BLaER1 (cell line): Measurements from ENCODE around the gene MRM2.
A peak's percentile ranks its signal among the peaks of the same experiment; 100 is the strongest.

Experiments used
- H3K27ac ChIP-seq: shearing (Covaris generic); formaldehyde crosslinking; 2 replicates; pipeline ENCODE4 v1.8.1; 2022
- H3K27me3 ChIP-seq: shearing (Covaris generic); formaldehyde crosslinking; 2 replicates; pipeline ENCODE4 v1.8.1; 2022
- H3K36me3 ChIP-seq: shearing (Covaris generic); formaldehyde crosslinking; 2 replicates; pipeline ENCODE4 v1.8.1; 2022
- H3K4me1 ChIP-seq: shearing (Covaris generic); formaldehyde crosslinking; 2 replicates; pipeline ENCODE4 v1.8.1; 2022
- H3K4me2 ChIP-seq: shearing (Covaris generic); formaldehyde crosslinking; 2 replicates; pipeline ENCODE4 v1.8.1; 2022
- H3K4me3 ChIP-seq: shearing (Covaris generic); formaldehyde crosslinking; 2 replicates; pipeline ENCODE4 v1.8.1; 2022
- H3K9ac ChIP-seq: shearing (Covaris generic); formaldehyde crosslinking; 2 replicates; pipeline ENCODE4 v1.8.1; 2022
- H3K9me3 ChIP-seq: shearing (Covaris generic); formaldehyde crosslinking; 2 replicates; pipeline ENCODE4 v1.8.1; 2022
- H4K20me1 ChIP-seq: shearing (Covaris generic); formaldehyde crosslinking; 2 replicates; pipeline ENCODE4 v1.8.1; 2022
- Cebpa-rat ChIP-seq: shearing (Covaris generic); IDR thresholded peaks from 2 replicates; pipeline ENCODE4 v1.8.1; 2022

MRM2 gene

GRCh38 chr7:2237109-2237602 lies 4.8 kb downstream of the MRM2 start:
- Histone ChIP-seq H3K4me1 (peaks cover 51% of the 10 kb centered on the region), H3K27ac (peak overlapping the region; percentile 75), H3K9me3 (no peaks in the 10 kb centered on the region), H3K4me2 (peak overlapping the region; percentile 61), H4K20me1 (peaks cover 3% of the 10 kb centered on the region), H3K4me3 (no peak overlapping the region), H3K9ac (peak overlapping the region; percentile 7; the same call in 1 of the 2 replicates), H3K36me3 (peaks cover 58% of the 10 kb centered on the region), H3K27me3 (no peaks in the 10 kb centered on the region)
- TF ChIP-seq Cebpa-rat: no peak

DNA sequence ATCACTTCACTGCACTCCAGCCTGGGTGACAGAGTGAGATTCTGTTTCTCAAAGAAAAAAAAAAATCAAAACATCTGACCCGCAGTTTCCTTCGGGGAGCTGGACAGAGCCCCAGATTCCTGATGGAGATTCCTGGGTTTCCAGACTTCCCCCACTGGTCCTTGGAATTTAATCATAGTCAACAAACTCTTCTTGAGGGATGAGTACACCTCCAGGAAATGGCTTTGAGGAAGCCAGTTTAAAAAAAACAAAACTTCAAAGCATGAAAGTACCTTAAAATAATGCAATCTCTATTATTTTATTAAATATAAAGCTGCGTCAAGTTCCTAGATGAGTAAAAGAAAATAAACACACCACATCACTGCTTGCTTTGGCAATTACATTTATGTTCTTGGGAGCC lies 8.1 kb downstream of the MRM2 start:
- peak overlapping the region; percentile 98; the same call in 1 of the 2 replicates for H3K4me2 ChIP-seq
- no peaks in the 10 kb centered on the region for H3K9me3 ChIP-seq
- H3K27me3 ChIP-seq: no peaks in the 10 kb centered on the region
- H3K36me3 ChIP-seq: peaks cover 67% of the 10 kb centered on the region
- peaks cover 54% of the 10 kb centered on the region for H3K4me1 ChIP-seq
- H3K9ac ChIP-seq: no peak overlapping the region
- no peak overlapping the region for H3K27ac ChIP-seq
- H3K4me3 ChIP-seq: no peak overlapping the region
- TF ChIP-seq Cebpa-rat: no peak
- H4K20me1 ChIP-seq: peaks cover 35% of the 10 kb centered on the region

DNA sequence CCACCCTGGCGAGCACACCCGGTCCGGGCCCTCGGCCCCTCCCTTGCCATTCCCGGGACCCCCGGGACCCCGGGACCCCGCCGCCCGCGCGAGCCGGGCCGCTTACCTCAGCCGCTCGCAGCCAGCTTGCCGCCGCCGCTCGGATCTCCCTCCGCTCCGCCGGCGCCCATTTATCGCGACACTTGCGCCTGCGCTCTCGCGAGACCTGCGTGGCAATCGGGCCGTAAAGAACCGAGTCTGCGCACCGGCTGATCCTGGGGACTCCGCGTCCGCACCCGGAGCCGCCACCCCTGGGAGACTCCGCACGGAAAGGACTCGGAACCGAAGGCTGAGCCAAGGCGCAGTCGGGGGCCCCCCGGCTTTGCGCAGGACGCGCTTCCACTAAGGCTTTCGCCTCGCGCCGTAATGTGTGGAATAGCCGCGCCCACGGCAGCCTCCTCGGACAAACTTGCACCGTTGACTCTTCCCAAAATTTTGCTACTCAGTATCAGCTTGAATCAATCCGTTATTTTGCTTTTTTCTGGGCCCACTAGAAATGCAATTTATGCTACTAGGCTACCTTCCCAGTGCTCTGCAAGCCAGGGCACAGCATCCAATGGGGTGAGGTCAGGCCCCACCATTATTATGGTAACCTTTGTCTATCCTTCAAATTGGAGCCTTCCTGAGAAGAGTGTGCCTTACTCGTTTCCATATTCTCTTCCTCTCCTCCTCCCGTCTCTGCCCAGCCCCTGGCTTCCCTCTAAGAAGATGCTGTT lies 9.1 kb downstream of the MRM2 start, which contains the start of gene MAD1L1:
Gene MAD1L1, minus strand, starts transcription at position 180 of the 755 bp plus-strand sequence. CDS start 2,812 bp downstream, outside the sequence.
- peak within 1 kb of the TSS; percentile 95 for H3K9ac ChIP-seq
- peaks cover 69% of the 10 kb centered on the region for H3K36me3 ChIP-seq
- peaks cover 42% of the 10 kb centered on the region for H4K20me1 ChIP-seq
- no peaks in the 10 kb centered on the region for H3K9me3 ChIP-seq
- peaks cover 48% of the 10 kb centered on the region for H3K4me1 ChIP-seq
- TF ChIP-seq Cebpa-rat: no peak
- H3K4me3 ChIP-seq: peak within 1 kb of the TSS; percentile 93
- peak within 1 kb of the TSS; percentile 88 for H3K27ac ChIP-seq
- H3K27me3 ChIP-seq: no peaks in the 10 kb centered on the region
- H3K4me2 ChIP-seq: peak within 1 kb of the TSS; percentile 98

DNA sequence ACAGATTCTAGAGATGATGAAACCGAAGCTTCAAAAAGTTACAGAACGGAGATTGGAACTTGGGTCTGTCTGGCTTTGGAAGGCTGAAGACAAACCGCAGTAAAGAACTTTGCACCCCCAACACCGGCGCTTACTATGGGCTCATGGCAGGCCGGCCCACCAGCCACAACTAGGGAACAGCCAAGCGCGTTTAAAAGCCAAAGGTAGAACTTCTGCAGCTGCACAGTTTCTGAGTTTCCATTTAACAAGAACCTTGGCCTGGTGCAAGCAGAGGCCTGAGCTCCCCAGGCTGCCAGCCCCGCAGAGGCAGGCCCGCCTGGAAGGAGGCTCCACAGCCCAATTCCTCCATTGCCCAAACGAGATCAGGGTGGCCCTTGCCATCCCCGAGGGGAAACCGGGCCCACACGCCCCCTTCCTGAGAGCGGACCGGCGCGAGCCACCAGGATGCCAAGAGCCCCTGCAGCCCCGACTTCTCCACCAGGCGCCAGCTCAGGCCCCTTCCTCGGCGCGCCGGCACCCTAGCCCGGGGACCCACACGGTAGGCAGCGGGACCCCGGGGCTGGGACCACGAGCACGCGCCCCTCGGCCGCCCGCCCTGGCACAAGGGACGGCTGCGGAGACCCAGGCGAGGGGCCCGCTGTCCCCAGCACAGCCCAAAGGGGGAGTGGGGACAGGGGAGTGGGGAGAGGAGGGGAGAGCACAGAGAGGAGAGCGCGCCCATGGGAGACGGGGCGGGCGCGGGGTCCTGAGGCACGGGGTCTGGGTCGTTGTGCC lies 9.8 kb downstream of the MRM2 start:
- H3K4me3 ChIP-seq: peak overlapping the region; percentile 93
- peak overlapping the region; percentile 95 for H3K9ac ChIP-seq
- peak overlapping the region; percentile 98 for H3K4me2 ChIP-seq
- H4K20me1 ChIP-seq: peaks cover 50% of the 10 kb centered on the region
- peaks cover 47% of the 10 kb centered on the region for H3K4me1 ChIP-seq
- H3K27ac ChIP-seq: peak overlapping the region; percentile 88
- no peaks in the 10 kb centered on the region for H3K9me3 ChIP-seq
- no peak for TF ChIP-seq Cebpa-rat
- H3K27me3 ChIP-seq: no peaks in the 10 kb centered on the region
- peaks cover 69% of the 10 kb centered on the region for H3K36me3 ChIP-seq

- Histone ChIP-seq H3K27ac (no peak overlapping the region), H3K9me3 (no peaks in the 10 kb centered on the region), H3K4me3 (no peak overlapping the region), H3K9ac (peak overlapping the region; percentile 95; the same call in 1 of the 2 replicates), H3K4me1 (peaks cover 40% of the 10 kb centered on the region), H3K4me2 (peak overlapping the region; percentile 98), H4K20me1 (peaks cover 63% of the 10 kb centered on the region), H3K27me3 (no peaks in the 10 kb centered on the region), H3K36me3 (peaks cover 69% of the 10 kb centered on the region)
- no peak for TF ChIP-seq Cebpa-rat
Observed at GRCh38 chr7:2230882-2231281, 11.1 kb downstream of the MRM2 start.

DNA sequence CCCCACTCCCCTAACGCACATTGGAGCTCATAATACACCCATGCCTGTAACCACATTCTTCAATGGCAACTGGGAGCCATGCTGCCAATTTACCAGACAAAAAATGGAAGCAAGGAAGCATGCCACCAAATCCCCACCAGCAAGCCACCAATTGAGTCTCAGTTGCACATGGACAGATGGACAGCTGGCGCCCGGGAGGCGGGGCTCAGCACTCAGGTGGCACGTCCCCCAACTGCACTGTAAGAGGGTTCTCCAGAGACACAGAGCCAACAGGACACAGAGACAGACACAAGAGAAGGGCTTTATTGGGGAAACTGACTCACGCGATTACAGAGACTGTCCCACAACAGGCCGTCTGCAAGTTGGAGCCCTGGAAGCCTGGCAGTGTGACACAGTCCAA lies 11.8 kb downstream of the MRM2 start:
- Histone ChIP-seq H3K9ac (peak overlapping the region; percentile 95; the same call in 1 of the 2 replicates), H3K9me3 (no peaks in the 10 kb centered on the region), H3K4me3 (no peak overlapping the region), H4K20me1 (peaks cover 70% of the 10 kb centered on the region), H3K27me3 (no peaks in the 10 kb centered on the region), H3K36me3 (peaks cover 69% of the 10 kb centered on the region), H3K4me2 (0 out of 2 replicates have a peak overlapping the region, but pooled peaks have one; percentile 98), H3K4me1 (peaks cover 40% of the 10 kb centered on the region), H3K27ac (no peak overlapping the region)
- TF ChIP-seq Cebpa-rat: no peak

DNA sequence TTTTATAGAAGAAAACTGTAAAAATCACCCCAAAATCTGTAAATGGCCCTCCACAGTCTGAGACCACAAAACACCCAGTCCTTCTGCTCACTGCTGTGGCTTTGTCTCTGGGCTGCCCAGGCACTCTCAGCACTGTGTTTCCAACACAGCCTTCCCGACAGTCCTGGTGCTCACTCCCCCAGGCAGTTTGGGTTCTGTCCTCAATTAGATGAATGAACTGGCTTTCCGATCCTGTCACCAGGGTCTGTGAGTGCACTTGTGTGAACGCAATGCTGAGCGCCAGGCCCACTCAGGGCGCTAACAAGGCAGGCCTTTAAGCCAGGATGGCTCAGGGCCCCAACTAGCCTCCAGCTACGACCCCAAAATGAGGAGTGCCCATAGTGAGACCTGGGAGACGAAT lies 12.5 kb downstream of the MRM2 start:
- Histone ChIP-seq H3K9me3 (no peaks in the 10 kb centered on the region), H3K27me3 (no peaks in the 10 kb centered on the region), H3K9ac (peak overlapping the region; percentile 6; the same call in 1 of the 2 replicates), H3K4me3 (no peak overlapping the region), H3K4me2 (no peak overlapping the region), H3K36me3 (peaks cover 69% of the 10 kb centered on the region), H3K4me1 (peaks cover 40% of the 10 kb centered on the region), H3K27ac (no peak overlapping the region), H4K20me1 (peaks cover 77% of the 10 kb centered on the region)
- no peak for TF ChIP-seq Cebpa-rat

DNA sequence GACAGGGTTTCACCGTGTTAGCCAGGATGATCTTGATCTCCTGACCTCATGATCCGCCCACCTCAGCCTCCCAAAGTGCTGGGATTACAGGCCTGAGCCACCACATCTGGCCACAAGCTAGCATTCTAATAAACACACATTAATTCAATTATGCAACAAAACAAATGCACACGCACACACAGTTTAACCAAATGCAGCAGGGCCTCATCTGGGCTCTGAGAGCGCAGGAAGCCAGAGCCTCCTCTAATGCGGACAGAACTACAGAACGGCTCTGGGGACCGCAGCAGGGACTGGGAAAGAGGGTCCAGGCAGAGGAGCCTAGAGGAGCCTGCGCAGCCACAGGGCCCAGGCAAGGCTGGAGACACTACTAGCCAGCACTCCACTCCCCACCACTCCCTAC lies 13.1 kb downstream of the MRM2 start:
- Histone ChIP-seq H3K27me3 (no peaks in the 10 kb centered on the region), H3K9me3 (no peaks in the 10 kb centered on the region), H3K36me3 (peaks cover 71% of the 10 kb centered on the region), H3K27ac (no peak overlapping the region), H3K9ac (no peak overlapping the region), H3K4me3 (no peak overlapping the region), H3K4me1 (peaks cover 38% of the 10 kb centered on the region), H4K20me1 (peaks cover 83% of the 10 kb centered on the region), H3K4me2 (no peak overlapping the region)
- no peak for TF ChIP-seq Cebpa-rat

- no peak overlapping the region; the same call in 1 of the 2 replicates for H3K4me2 ChIP-seq
- peaks cover 83% of the 10 kb centered on the region for H3K36me3 ChIP-seq
- H3K27ac ChIP-seq: no peak overlapping the region
- H3K27me3 ChIP-seq: no peaks in the 10 kb centered on the region
- H4K20me1 ChIP-seq: peaks cover 95% of the 10 kb centered on the region
- H3K9ac ChIP-seq: peak overlapping the region; percentile 38; the same call in 1 of the 2 replicates
- H3K4me3 ChIP-seq: no peak overlapping the region
- no peak for TF ChIP-seq Cebpa-rat
- H3K9me3 ChIP-seq: no peaks in the 10 kb centered on the region
- H3K4me1 ChIP-seq: peaks cover 30% of the 10 kb centered on the region
Observed at GRCh38 chr7:2227699-2228098, 14.3 kb downstream of the MRM2 start.
